SK-N-SH treated with all-trans-retinoic acid at 6 μM for 48 hours (cell line): ENCODE data around the gene MRPS18A.

Experiments
- ESRRG ChIP-seq: fragments of 250-450 bp; sonication (Bioruptor Pico); IDR thresholded peaks from 2 replicates; pipeline ENCODE4 v1.6.1; 2021; ENCODE audit warnings: mild to moderate bottlenecking
- PPARA ChIP-seq: fragments of 250-450 bp; sonication (Bioruptor Pico); IDR thresholded peaks from 2 replicates; pipeline ENCODE4 v1.5.0; 2020; ENCODE audit warnings: mild to moderate bottlenecking, borderline replicate concordance
- RARB ChIP-seq: fragments of 250-450 bp; sonication (Bioruptor Pico); IDR thresholded peaks from 2 replicates; pipeline ENCODE4 v1.8.0; 2021; ENCODE audit warnings: mild to moderate bottlenecking, moderate library complexity
- ZFP3 ChIP-seq: fragments of 250-450 bp; sonication (Bioruptor Pico); IDR thresholded peaks from 2 replicates; pipeline ENCODE4 v1.5.0; 2020; ENCODE audit warnings: mild to moderate bottlenecking, moderate library complexity
- ZNF565 ChIP-seq: fragments of 450-650 bp; formaldehyde crosslinking; conservative IDR thresholded peaks from 2 replicates; pipeline ENCODE4 v1.5.0; 2020; ENCODE audit warnings: low read depth, mild to moderate bottlenecking, moderate library complexity
- ZNF8 ChIP-seq: fragments of 450-650 bp; formaldehyde crosslinking; IDR thresholded peaks from 2 replicates; pipeline ENCODE4 v1.5.0; 2020; ENCODE audit warnings: mild to moderate bottlenecking, moderate library complexity
- TF ChIP-seq, protein P1 (sequence below): fragments of 250-450 bp; sonication (Bioruptor Pico); IDR thresholded peaks from 2 replicates; pipeline ENCODE4 v1.8.0; 2021; ENCODE audit warnings: low read depth, mild to moderate bottlenecking, moderate library complexity, borderline replicate concordance
- TF ChIP-seq, protein P2 (sequence below): fragments of 250-450 bp; sonication (Bioruptor Pico); IDR thresholded peaks from 2 replicates; pipeline ENCODE4 v1.5.0; 2020; ENCODE audit warnings: mild to moderate bottlenecking, moderate library complexity
- TF ChIP-seq, protein P3 (sequence below): fragments of 250-450 bp; sonication (Bioruptor Pico); IDR thresholded peaks from 2 replicates; pipeline ENCODE4 v1.5.1; 2020; ENCODE audit warnings: low read depth, mild to moderate bottlenecking, moderate library complexity

DNA sequence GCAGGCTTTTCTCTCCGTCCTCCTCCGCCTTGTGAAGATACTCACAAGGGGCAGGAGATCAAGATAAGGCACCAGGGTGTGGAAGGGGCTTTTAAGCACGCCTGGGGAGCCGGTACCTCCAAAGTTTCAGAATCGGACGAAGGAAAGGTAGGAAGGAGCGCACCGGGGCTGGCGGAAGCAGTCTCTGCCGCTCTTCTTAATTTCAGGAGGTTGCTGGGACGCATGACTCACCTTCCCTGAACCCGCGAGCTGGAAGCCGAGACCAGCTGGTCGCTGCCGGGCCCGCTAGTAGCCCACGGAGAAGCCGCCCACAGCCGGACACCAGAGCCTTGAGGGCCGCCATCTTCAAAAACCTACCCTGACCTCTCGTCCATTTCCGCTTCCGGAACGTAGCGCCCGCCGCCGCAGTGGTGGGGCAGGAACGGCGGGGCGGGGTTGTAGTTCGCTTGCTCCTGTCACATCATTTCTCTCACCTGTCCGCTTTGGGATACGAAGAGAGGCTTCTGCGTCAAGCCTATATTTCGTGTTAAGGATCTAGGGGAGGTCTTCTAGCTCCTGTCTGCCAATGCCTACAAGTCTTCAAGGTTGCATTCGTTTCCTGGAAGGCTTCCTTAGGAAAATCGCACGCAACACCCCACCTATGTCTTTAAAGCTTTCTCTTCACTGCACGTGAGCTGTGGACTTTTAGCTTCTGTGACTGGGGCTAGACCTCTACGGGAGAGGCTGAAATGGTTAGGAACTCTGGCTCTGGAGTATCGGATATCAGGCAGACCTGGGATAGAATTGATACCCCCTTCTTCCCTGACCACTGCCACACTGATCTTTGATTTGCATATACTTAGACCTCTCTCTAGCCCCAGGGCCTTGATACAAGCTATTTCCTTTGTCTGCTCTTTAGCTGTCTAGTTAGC lies at the start of gene MRPS18A:
- TF ChIP-seq ZFP3, result no peak
- TF ChIP-seq RARB, result no peak
- TF ChIP-seq, protein P1, sequence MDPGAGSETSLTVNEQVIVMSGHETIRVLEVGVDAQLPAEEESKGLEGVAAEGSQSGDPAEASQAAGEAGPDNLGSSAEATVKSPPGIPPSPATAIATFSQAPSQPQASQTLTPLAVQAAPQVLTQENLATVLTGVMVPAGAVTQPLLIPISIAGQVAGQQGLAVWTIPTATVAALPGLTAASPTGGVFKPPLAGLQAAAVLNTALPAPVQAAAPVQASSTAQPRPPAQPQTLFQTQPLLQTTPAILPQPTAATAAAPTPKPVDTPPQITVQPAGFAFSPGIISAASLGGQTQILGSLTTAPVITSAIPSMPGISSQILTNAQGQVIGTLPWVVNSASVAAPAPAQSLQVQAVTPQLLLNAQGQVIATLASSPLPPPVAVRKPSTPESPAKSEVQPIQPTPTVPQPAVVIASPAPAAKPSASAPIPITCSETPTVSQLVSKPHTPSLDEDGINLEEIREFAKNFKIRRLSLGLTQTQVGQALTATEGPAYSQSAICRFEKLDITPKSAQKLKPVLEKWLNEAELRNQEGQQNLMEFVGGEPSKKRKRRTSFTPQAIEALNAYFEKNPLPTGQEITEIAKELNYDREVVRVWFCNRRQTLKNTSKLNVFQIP (CRISPR knock-in tag), result no peak
- TF ChIP-seq ZNF8 (CRISPR knock-in tag), result no peak
- TF ChIP-seq, protein P2, sequence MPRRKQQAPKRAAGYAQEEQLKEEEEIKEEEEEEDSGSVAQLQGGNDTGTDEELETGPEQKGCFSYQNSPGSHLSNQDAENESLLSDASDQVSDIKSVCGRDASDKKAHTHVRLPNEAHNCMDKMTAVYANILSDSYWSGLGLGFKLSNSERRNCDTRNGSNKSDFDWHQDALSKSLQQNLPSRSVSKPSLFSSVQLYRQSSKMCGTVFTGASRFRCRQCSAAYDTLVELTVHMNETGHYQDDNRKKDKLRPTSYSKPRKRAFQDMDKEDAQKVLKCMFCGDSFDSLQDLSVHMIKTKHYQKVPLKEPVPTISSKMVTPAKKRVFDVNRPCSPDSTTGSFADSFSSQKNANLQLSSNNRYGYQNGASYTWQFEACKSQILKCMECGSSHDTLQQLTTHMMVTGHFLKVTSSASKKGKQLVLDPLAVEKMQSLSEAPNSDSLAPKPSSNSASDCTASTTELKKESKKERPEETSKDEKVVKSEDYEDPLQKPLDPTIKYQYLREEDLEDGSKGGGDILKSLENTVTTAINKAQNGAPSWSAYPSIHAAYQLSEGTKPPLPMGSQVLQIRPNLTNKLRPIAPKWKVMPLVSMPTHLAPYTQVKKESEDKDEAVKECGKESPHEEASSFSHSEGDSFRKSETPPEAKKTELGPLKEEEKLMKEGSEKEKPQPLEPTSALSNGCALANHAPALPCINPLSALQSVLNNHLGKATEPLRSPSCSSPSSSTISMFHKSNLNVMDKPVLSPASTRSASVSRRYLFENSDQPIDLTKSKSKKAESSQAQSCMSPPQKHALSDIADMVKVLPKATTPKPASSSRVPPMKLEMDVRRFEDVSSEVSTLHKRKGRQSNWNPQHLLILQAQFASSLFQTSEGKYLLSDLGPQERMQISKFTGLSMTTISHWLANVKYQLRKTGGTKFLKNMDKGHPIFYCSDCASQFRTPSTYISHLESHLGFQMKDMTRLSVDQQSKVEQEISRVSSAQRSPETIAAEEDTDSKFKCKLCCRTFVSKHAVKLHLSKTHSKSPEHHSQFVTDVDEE (CRISPR knock-in tag), result no peak
- TF ChIP-seq ESRRG (CRISPR knock-in tag), result no peak
- no peak for TF ChIP-seq ZNF565 (CRISPR knock-in tag)
- TF ChIP-seq, protein P3, sequence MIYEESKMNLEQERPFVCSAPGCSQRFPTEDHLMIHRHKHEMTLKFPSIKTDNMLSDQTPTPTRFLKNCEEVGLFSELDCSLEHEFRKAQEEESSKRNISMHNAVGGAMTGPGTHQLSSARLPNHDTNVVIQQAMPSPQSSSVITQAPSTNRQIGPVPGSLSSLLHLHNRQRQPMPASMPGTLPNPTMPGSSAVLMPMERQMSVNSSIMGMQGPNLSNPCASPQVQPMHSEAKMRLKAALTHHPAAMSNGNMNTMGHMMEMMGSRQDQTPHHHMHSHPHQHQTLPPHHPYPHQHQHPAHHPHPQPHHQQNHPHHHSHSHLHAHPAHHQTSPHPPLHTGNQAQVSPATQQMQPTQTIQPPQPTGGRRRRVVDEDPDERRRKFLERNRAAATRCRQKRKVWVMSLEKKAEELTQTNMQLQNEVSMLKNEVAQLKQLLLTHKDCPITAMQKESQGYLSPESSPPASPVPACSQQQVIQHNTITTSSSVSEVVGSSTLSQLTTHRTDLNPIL (CRISPR knock-in tag), result no peak
- TF ChIP-seq PPARA, result no peak
